GM06990 (cell line): ENCODE measurements around the gene ZNF568.

Experiments used
- DNase-seq: peaks from one replicate; pipeline ENCODE4 v3.0.0-alpha.2; 2011; ENCODE audit not compliant: insufficient read length; ENCODE audit errors: extremely low read depth
- H3K27me3 ChIP-seq: replicated peaks from 2 replicates; pipeline ENCODE4 v1.6.0; 2011; ENCODE audit warnings: low read length; ENCODE audit not compliant: control insufficient read depth, insufficient read depth
- H3K36me3 ChIP-seq: 2 replicates; pipeline ENCODE4 v1.5.1; 2011; ENCODE audit warnings: low read length; ENCODE audit not compliant: control insufficient read depth, insufficient read depth
- H3K4me3 ChIP-seq: replicated peaks from 2 replicates; pipeline ENCODE4 v1.5.1; 2011; ENCODE audit warnings: low read depth, mild to moderate bottlenecking, control low read depth, low read length
- TF ChIP-seq, protein P1 (sequence below): IDR thresholded peaks from 2 replicates; pipeline ENCODE4 v1.5.1; 2011; ENCODE audit warnings: low read length, control low read depth, mild to moderate bottlenecking, inconsistent platforms; ENCODE audit not compliant: insufficient read depth, poor library complexity, severe bottlenecking

ZNF568 gene

DNA sequence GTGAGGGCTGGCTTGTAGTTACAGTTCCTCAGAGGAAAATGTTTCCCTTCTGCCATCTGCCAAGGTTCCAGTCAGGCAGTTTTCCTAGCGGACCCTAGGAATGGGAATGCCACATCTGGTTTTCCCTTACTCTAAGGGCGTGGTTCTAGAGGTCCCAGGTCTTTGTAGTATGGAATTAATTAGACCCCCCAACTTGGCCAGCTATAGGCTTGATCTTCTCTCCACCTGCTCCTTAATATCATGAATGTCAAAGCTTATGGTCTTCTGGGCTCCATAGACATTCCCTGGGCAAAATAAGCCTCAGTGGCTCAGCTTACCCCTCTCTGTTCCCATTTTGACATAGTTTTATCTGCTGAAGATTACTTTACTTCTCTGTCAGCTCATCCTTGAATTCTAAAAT is 70.0 kb downstream of the ZNF568 start:
- H3K27me3 ChIP-seq, result no peaks in the 10 kb centered on the region
- H3K4me3 ChIP-seq, result no peak overlapping the region
- H3K36me3 ChIP-seq, result no peaks in the 10 kb centered on the region
- TF ChIP-seq, protein P1, sequence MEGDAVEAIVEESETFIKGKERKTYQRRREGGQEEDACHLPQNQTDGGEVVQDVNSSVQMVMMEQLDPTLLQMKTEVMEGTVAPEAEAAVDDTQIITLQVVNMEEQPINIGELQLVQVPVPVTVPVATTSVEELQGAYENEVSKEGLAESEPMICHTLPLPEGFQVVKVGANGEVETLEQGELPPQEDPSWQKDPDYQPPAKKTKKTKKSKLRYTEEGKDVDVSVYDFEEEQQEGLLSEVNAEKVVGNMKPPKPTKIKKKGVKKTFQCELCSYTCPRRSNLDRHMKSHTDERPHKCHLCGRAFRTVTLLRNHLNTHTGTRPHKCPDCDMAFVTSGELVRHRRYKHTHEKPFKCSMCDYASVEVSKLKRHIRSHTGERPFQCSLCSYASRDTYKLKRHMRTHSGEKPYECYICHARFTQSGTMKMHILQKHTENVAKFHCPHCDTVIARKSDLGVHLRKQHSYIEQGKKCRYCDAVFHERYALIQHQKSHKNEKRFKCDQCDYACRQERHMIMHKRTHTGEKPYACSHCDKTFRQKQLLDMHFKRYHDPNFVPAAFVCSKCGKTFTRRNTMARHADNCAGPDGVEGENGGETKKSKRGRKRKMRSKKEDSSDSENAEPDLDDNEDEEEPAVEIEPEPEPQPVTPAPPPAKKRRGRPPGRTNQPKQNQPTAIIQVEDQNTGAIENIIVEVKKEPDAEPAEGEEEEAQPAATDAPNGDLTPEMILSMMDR, result no peak
- DNase-seq, result no peak

DNA sequence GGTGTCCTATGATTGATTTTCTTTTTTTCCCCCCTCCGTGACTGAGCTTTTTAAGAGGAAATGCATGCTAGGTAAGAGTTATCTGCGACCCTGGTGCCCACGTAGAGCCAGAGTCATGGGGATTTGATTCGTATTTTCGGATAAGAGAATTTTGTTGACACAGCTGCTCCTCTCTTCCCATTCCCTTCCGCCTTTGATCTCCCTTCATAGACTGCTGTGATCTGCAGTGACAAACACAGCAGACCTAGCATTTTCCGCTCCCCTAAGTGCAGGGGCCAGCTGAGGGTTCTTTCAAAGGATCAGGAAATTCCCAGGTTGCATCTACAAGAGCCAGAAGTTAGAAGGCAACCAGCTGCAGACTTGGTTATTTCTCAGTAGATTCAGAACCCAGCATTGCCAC is 70.5 kb downstream of the ZNF568 start:
- H3K27me3 ChIP-seq, result no peaks in the 10 kb centered on the region
- DNase-seq, result no peak
- TF ChIP-seq, protein P1, result no peak
- H3K4me3 ChIP-seq, result no peak overlapping the region
- no peaks in the 10 kb centered on the region for H3K36me3 ChIP-seq

DNA sequence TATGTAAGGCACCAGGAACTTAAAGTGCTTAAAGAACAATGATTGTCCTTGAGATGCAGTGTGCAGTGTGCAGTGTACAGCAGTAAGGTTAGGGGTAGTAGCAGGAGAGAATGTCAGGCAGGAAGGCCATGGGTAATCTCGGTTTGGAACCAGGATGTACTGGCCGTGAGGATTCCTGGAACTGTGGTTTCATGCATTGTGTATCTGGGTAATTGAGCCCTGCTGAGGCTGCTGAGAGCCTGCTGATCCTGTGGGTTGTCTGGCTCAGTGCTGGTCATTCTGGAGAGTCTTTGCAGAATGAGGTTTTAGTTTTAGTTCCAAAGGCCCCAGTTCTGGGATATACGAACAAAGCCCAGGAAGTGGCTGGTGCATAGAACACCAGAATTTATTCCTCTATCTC is 71.0 kb downstream of the ZNF568 start:
- Histone ChIP-seq H3K36me3 (no peaks in the 10 kb centered on the region), H3K4me3 (no peak overlapping the region), H3K27me3 (no peaks in the 10 kb centered on the region)
- no peak for DNase-seq
- TF ChIP-seq, protein P1, result no peak

DNA sequence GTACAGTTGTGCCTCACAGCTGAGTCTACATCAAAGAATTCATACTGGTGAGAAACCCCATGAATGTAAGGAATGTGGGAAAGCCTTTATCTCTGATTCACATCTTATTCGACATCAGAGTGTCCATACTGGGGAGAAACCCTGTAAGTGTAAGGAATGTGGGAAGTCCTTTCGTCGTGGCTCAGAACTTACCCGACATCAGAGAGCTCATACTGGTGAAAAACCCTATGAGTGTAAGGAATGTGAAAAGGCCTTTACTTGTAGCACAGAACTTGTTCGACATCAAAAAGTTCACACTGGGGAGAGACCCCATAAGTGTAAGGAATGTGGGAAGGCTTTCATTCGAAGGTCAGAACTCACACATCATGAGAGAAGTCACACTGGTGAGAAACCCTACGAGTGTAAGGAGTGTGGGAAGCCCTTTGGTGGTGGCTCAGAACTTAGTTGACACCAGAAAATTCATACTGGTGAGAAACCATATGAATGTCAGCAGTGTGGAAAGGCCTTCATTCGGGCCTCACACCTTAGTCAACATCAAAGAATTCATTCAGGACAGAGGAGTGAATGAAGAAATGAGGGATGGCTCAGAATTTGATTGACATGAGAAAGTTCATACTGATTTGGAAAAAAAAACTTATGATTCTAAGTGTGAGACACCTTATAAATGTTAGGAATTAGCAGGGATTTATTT is 81.2 kb downstream of the ZNF568 start:
- H3K27me3 ChIP-seq, result no peaks in the 10 kb centered on the region
- H3K36me3 ChIP-seq, result no peaks in the 10 kb centered on the region
- DNase-seq, result no peak
- TF ChIP-seq, protein P1, result no peak
- no peak overlapping the region for H3K4me3 ChIP-seq

DNA sequence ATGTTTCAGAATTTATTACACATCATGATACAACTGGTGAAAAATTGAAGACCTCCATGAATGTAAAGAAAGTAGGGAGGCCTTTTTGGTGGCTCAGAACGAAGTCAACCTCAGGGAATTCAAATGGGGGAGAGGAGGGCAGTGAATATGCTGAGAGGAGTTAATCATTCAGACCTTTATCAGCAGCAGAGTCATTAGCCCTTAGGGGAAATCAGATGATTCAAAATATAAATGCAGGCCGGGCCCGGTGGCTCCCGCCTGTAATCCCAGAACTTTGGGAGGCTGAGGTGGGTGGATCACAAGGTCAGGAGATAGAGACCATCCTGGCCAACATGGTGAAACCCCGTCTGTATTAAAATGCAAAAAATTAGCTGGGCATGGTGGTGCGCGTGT is 81.7 kb downstream of the ZNF568 start:
- H3K27me3 ChIP-seq, result no peaks in the 10 kb centered on the region
- no peak for DNase-seq
- no peaks in the 10 kb centered on the region for H3K36me3 ChIP-seq
- TF ChIP-seq, protein P1, result no peak
- H3K4me3 ChIP-seq, result no peak overlapping the region

DNA sequence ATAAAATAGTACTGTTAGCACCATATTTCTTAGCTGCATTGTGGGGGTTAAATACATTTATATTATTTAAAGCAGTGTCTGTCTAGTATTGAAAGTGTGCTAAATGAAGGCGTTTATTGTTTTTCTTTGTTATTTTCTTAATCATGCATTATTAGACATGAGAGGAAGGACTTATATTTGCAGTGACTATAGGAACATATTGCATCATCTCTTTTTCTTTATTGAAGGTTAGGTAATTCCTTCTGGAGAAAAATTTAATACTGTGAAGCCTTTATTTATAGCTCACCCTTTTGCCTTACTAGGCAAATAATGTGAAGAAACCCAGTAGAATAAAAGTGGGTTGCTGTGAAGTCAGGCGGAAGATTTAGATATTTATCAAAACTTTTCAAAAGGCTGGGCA is 83.2 kb downstream of the ZNF568 start:
- Histone ChIP-seq H3K27me3 (no peaks in the 10 kb centered on the region), H3K36me3 (no peaks in the 10 kb centered on the region), H3K4me3 (no peak overlapping the region)
- DNase-seq, result no peak
- TF ChIP-seq, protein P1, result no peak
